OCI-LY7 (cell line): ENCODE results near the gene GPR119. TPM values are rescaled to one million over a fixed set of nuclear protein-coding genes. Genes with fewer than 3 reads are reported as not detected.
"Not testable (repeated sequence)": the region's sequence is repeated elsewhere in the genome, so short reads cannot be mapped to it uniquely, and the experiment has no call there.

Source experiments
- BruUV-seq: library from RNA; stranded (reverse); fragments of 400-500 nt; replicated peaks from 2 replicates; lab custom pipeline; 2021; lab: Mats Ljungman, UMichigan
- CTCF ChIA-PET: fragments of 300-600 bp; sonication (Branson Sonifier 250); formaldehyde crosslinking; loops from one replicate; lab custom pipeline; 2022; ENCODE audit warnings: antibody characterized with exemption; ENCODE audit not compliant: unreplicated experiment; lab: Charles Lee
- POLR2A ChIA-PET: fragments of 300-600 bp; sonication (Branson Sonifier 250); formaldehyde crosslinking; loops from one replicate; lab custom pipeline; 2022; ENCODE audit warnings: antibody characterized with exemption; lab: Charles Lee
- DNase-seq: peaks from one replicate; pipeline ENCODE4 v3.0.0-alpha.2; 2015; ENCODE audit warnings: low spot score
- H2AFZ ChIP-seq: fragments of 200-600 bp; sonication (generic), shearing (Covaris generic); 2 replicates; pipeline ENCODE4 v1.6.1; 2014; ENCODE audit warnings: mild to moderate bottlenecking, antibody characterized with exemption, low read length, moderate library complexity
- H3K27ac ChIP-seq: fragments of 200-600 bp; sonication (generic); 2 replicates; pipeline ENCODE4 v1.5.1; 2014; ENCODE audit warnings: mixed run types, low read depth, mild to moderate bottlenecking, moderate library complexity, low read length, inconsistent platforms; ENCODE audit not compliant: poor library complexity, severe bottlenecking
- H3K36me3 ChIP-seq: fragments of 200-600 bp; sonication (generic); 2 replicates; pipeline ENCODE4 v1.6.1; 2014; ENCODE audit warnings: mild to moderate bottlenecking, antibody characterized with exemption, low read length, moderate library complexity, mixed read lengths; ENCODE audit not compliant: insufficient read depth
- H3K4me1 ChIP-seq: fragments of 200-600 bp; sonication (generic); 2 replicates; pipeline ENCODE4 v1.5.1; 2014; ENCODE audit warnings: mild to moderate bottlenecking, low read length; ENCODE audit not compliant: insufficient read depth, poor library complexity, severe bottlenecking
- H3K4me2 ChIP-seq: fragments of 200-600 bp; sonication (generic); 2 replicates; pipeline ENCODE4 v1.6.1; 2014; ENCODE audit warnings: mild to moderate bottlenecking, low read length
- H3K4me3 ChIP-seq: fragments of 200-600 bp; sonication (generic); 2 replicates; pipeline ENCODE4 v1.5.1; 2014; ENCODE audit warnings: mild to moderate bottlenecking, low read depth, low read length; ENCODE audit not compliant: poor library complexity, severe bottlenecking
- H3K79me2 ChIP-seq: fragments of 200-600 bp; sonication (generic); 2 replicates; pipeline ENCODE4 v1.6.1; 2016; ENCODE audit warnings: low read depth, mild to moderate bottlenecking, low read length, moderate library complexity, mixed read lengths; ENCODE audit not compliant: insufficient read depth
- H3K9me2 ChIP-seq: fragments of 200-600 bp; sonication (generic); 2 replicates; pipeline ENCODE4 v1.6.1; 2016; ENCODE audit warnings: mild to moderate bottlenecking, low read length, mixed read lengths; ENCODE audit not compliant: insufficient read depth
- H3K9me3 ChIP-seq: fragments of 200-600 bp; sonication (generic); 2 replicates; pipeline ENCODE4 v1.6.1; 2014; ENCODE audit warnings: mild to moderate bottlenecking, mixed run types, low read length, mixed read lengths
- H4K20me1 ChIP-seq: fragments of 200-600 bp; sonication (generic); 2 replicates; pipeline ENCODE4 v1.6.1; 2014; ENCODE audit warnings: mild to moderate bottlenecking, antibody characterized with exemption, low read length, moderate library complexity, mixed read lengths; ENCODE audit not compliant: insufficient read depth
- EZH2phosphoT487 ChIP-seq: fragments of 200-600 bp; sonication (generic); IDR thresholded peaks from 2 replicates; pipeline ENCODE4 v1.6.1; 2018; ENCODE audit warnings: low read depth, borderline replicate concordance, mild to moderate bottlenecking, mixed run types, antibody characterized with exemption, low read length, moderate library complexity, mixed read lengths
- intact Hi-C: fragments of 100-400 bp; cut with micrococcal nuclease; formaldehyde crosslinking; loops from one replicate; pipeline ENCODE4 v1.10.0; 2022; ENCODE audit not compliant: unreplicated experiment
- total RNA-seq, 2 experiments: library from RNA; depleted of rRNA in 1 of 2; stranded (reverse); fragments of >200 nt in 1 of 2; shearing (Covaris generic) in 1 of 2; gene quantifications; 2 replicates each; pipeline ENCODE4 v1.2.3, GENCODE V29; 2014 to 2022
- TF ChIP-seq, protein P1 (sequence below): fragments of 200-600 bp; sonication (generic); conservative IDR thresholded peaks from 2 replicates; pipeline ENCODE4 v1.5.1; 2014; ENCODE audit warnings: mild to moderate bottlenecking, antibody characterized with exemption, low read length, moderate library complexity, mixed read lengths

The GPR119 gene
- total RNA-seq, 2 experiments from 2014 or later, result not detected

DNA sequence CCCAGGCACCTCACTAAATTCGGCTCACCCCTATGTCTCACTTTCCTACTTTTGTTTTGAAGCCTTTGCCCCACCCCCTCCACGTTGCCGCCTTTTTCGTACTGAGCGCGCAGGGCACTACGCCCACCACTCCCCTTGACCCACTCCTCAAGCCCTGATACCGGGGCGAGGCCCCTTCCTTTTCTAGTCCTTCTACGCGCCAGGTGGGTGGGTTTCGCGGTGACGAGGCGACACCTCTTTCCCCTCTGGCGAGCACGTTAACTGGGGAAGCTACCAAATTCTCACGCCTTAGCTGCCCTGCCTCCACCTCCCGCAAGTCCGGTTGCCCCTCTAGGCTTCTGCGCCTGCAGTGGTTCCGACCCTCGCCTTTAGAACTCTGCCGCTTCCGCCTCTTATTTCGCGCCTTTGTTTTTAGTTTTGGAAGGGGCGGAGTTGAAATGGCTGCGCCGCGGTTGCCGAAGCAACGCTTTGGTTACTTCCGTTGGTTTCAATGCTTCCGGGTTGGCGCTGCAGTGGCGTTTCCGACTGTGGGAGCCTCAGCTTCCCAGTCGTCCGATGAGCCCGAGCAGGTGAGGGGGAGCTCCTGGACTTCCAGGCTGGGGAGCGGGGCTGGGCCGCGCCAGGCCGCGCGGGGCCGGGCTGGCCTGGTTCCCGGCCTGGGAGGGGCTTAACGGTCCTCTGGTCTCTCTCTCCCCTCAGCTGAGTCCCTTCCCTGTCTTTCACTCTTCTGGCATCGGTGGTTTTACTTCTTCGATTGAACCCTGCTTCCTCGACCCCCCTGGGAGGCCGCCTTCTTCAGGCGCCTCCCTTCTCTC is 45.9 kb downstream of the GPR119 start, which contains the start of gene SLC25A14:
Gene SLC25A14, plus strand, starts transcription at position 512 of the 815 bp plus-strand sequence. CDS start 360 bp downstream, outside the sequence.
- ChIA-PET POLR2A (interaction anchor here (0.5 to 1.6 kb wide), 6 partner anchors 9 to 563 kb away, joined by 3 to 7 read pairs (median 4); partner anchors contain the start of gene ENOX2), CTCF (no interaction called here)
- H2AFZ ChIP-seq, result peak within 1 kb of the TSS; percentile 56; the same call in 1 of the 2 replicates
- H3K27ac ChIP-seq, result peak within 1 kb of the TSS; percentile 51
- no peaks in the 10 kb centered on the region for H3K9me2 ChIP-seq
- H3K4me2 ChIP-seq, result peak within 1 kb of the TSS; percentile 84
- peak; percentile 85 for DNase-seq
- H4K20me1 ChIP-seq, result no peaks in the 10 kb centered on the region
- no peaks in the 10 kb centered on the region for H3K79me2 ChIP-seq
- no peaks in the 10 kb centered on the region for H3K36me3 ChIP-seq
- BruUV-seq, result no TSS peak
- peaks cover 12% of the 10 kb centered on the region for H3K4me1 ChIP-seq
- no peak for TF ChIP-seq EZH2phosphoT487
- TF ChIP-seq, protein P1, sequence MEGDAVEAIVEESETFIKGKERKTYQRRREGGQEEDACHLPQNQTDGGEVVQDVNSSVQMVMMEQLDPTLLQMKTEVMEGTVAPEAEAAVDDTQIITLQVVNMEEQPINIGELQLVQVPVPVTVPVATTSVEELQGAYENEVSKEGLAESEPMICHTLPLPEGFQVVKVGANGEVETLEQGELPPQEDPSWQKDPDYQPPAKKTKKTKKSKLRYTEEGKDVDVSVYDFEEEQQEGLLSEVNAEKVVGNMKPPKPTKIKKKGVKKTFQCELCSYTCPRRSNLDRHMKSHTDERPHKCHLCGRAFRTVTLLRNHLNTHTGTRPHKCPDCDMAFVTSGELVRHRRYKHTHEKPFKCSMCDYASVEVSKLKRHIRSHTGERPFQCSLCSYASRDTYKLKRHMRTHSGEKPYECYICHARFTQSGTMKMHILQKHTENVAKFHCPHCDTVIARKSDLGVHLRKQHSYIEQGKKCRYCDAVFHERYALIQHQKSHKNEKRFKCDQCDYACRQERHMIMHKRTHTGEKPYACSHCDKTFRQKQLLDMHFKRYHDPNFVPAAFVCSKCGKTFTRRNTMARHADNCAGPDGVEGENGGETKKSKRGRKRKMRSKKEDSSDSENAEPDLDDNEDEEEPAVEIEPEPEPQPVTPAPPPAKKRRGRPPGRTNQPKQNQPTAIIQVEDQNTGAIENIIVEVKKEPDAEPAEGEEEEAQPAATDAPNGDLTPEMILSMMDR, result no peak
- no peaks in the 10 kb centered on the region for H3K9me3 ChIP-seq
- peak within 1 kb of the TSS; percentile 72 for H3K4me3 ChIP-seq
- intact Hi-C loops, result loop anchor here (2.0 kb wide), 1 partner anchor 563 kb away; the partner anchor contains the start of gene ENOX2

GRCh38 chrX:130338869-130339268 is 46.6 kb downstream of the GPR119 start:
- DNase-seq, CTCF ChIA-PET, H3K27ac ChIP-seq, H3K9me2 ChIP-seq, H3K9me3 ChIP-seq, H3K79me2 ChIP-seq, H3K36me3 ChIP-seq, H3K4me1 ChIP-seq, H4K20me1 ChIP-seq, BruUV-seq: not testable (repeated sequence)
- Histone ChIP-seq H2AFZ (peak overlapping the region; percentile 56; the same call in 1 of the 2 replicates), H3K4me3 (peak overlapping the region; percentile 72), H3K4me2 (peak overlapping the region; percentile 84)
- POLR2A ChIA-PET, result interaction anchor here (0.6 to 1.6 kb wide), 3 partner anchors 8 to 73 kb away, joined by 4 to 6 read pairs (median 4); no protein-coding TSS in a partner anchor
- intact Hi-C loops, result loop anchor here (2.0 kb wide), 1 partner anchor 564 kb away; the partner anchor contains the start of gene ENOX2

GRCh38 chrX:130336531-130336930 is 48.9 kb downstream of the GPR119 start:
- ChIA-PET CTCF (no interaction called here), POLR2A (interaction anchor here (0.7 kb wide), 1 partner anchor 679 kb away, joined by 3 read pairs; no protein-coding TSS in a partner anchor)
- Histone ChIP-seq H3K9me2 (no peaks in the 10 kb centered on the region), H3K36me3 (no peaks in the 10 kb centered on the region), H3K4me1 (no peaks in the 10 kb centered on the region), H3K4me3 (no peak overlapping the region), H3K9me3 (no peaks in the 10 kb centered on the region), H2AFZ (no peak overlapping the region), H3K4me2 (no peak overlapping the region), H3K27ac (no peak overlapping the region), H4K20me1 (no peaks in the 10 kb centered on the region), H3K79me2 (no peaks in the 10 kb centered on the region)
- TF ChIP-seq EZH2phosphoT487, result no peak
- TF ChIP-seq, protein P1, result no peak
- BruUV-seq, result no TSS peak
- intact Hi-C loops, result no loop called here
- DNase-seq, result no peak

Other genes starting within 250 kb of the GPR119 start
- 23.1 and 28.8 TPM in 2 replicates for gene AIFM1, start 219.8 kb downstream of the GPR119 start, total RNA-seq (2014; rRNA removed; shearing (Covaris generic))
- gene AIFM1, start 219.8 kb downstream of the GPR119 start, total RNA-seq (2022), result 39.4 and 45.7 TPM in 2 replicates
- gene RAB33A, start 213.7 kb downstream of the GPR119 start, total RNA-seq (2014; rRNA removed; shearing (Covaris generic)), result 0.28 and 0.92 TPM in 2 replicates
- gene RAB33A, start 213.7 kb downstream of the GPR119 start, total RNA-seq (2022), result 0.68 and 2.1 TPM in 2 replicates
- gene ZNF280C, start 116.8 kb downstream of the GPR119 start, total RNA-seq (2014; rRNA removed; shearing (Covaris generic)), result 5.0 and 5.7 TPM in 2 replicates
- gene ZNF280C, start 116.8 kb downstream of the GPR119 start, total RNA-seq (2022), result 10.8 and 12.5 TPM in 2 replicates
- 12.6 and 12.9 TPM in 2 replicates for gene SLC25A14, start 45.8 kb downstream of the GPR119 start, total RNA-seq (2014; rRNA removed; shearing (Covaris generic))
- 16.4 and 19.5 TPM in 2 replicates for gene SLC25A14, start 45.8 kb downstream of the GPR119 start, total RNA-seq (2022)
- gene RBMX2, start 16.3 kb upstream of the GPR119 start, total RNA-seq (2014; rRNA removed; shearing (Covaris generic)), result 17.0 and 19.5 TPM in 2 replicates
- 21.9 and 24.6 TPM in 2 replicates for gene RBMX2, start 16.3 kb upstream of the GPR119 start, total RNA-seq (2022)